Measurements from ENCODE around the gene NLN.

DNA sequence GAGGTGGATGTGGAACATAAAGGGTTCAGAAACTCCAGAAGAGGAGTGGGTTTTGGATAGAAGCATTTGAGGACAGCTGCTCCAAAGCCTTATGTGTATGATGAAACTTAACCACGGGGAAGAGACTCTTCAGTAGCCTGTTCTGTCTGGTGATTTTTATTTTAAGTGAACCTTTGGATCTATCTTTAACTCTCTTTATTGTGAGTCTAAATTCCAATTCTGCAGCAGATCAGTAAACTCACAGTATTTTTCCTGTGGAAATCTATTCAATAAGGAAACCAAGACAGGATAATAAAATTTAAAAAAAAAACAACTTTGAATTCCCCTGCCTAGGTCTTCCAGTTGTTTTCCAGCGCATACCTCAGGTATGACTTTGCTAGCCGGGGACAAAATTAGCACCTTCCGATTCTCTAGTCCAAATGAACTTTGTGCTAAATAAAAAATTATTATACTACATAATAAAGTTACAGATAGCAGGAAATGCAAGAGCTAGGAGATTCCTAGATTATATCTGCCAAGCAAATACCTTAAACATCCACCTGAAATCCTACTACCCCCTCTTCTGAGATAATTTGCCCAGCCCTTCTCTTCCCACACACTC is 101.9 kb downstream of the NLN start:
- TF ChIP-seq, protein P1, sequence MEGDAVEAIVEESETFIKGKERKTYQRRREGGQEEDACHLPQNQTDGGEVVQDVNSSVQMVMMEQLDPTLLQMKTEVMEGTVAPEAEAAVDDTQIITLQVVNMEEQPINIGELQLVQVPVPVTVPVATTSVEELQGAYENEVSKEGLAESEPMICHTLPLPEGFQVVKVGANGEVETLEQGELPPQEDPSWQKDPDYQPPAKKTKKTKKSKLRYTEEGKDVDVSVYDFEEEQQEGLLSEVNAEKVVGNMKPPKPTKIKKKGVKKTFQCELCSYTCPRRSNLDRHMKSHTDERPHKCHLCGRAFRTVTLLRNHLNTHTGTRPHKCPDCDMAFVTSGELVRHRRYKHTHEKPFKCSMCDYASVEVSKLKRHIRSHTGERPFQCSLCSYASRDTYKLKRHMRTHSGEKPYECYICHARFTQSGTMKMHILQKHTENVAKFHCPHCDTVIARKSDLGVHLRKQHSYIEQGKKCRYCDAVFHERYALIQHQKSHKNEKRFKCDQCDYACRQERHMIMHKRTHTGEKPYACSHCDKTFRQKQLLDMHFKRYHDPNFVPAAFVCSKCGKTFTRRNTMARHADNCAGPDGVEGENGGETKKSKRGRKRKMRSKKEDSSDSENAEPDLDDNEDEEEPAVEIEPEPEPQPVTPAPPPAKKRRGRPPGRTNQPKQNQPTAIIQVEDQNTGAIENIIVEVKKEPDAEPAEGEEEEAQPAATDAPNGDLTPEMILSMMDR (conservative IDR thresholded peaks at IDR 0.05; ENCODE audit: low read depth, low read length): no peak
- TF ChIP-seq NFE2L2 (IDR thresholded peaks at IDR 0.05; ENCODE audit: low read depth, low read length): no peak
